ENCODE results near the gene SLC13A2. TPM values are rescaled to one million over a fixed set of nuclear protein-coding genes. Genes with fewer than 3 reads are reported as not detected.

SLC13A2 gene
- total RNA-seq, 1 donor from 2014 or later, result not detected

DNA sequence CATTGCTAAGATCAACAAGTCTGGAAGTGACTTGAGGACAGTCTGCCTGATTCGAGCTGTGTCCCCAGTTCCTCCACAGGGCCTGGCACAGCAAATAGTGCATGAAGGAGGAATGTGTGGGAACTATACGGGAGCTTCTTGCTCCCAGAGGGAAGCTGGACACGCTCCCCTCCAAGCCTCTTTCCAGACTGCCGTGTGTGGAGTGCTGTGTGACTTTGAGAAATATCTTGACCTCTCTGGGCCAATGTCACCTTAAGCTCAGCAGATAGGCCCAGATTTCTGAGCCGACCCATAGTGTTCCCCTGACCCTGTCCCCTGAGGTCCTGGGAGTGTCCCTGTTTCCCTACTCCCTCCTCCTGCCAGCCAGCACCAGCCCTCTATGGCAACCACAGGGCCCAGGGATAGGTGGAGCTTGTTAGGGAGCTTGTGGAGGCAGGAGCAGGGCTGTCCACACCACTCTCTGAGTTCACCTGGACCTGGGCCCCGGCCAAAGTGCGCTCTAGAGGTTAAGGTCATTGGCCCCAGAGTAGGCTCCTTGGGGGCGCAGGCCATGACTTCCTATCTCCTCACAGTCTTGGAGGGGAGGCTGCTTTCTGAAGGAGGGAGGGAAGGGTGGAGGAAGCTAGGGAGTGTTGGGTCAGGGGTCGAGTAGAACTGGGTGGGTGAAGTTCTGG is 26.4 kb downstream of the SLC13A2 start:
- Histone ChIP-seq H3K27ac (no peak overlapping the region), H4K20me1 (ENCODE audit: low read depth) (no peaks in the 10 kb centered on the region), H2AFZ (replicated peaks) (no peak overlapping the region), H3K79me2 (ENCODE audit: low read depth) (no peaks in the 10 kb centered on the region), H3K27me3 (no peaks in the 10 kb centered on the region), H3K4me2 (no peak overlapping the region), H3K9ac (no peak overlapping the region), H3K4me1 (peaks cover 10% of the 10 kb centered on the region), H3F3A (ENCODE audit: low read depth) (no peaks in the 10 kb centered on the region), H3K9me3 (ENCODE audit: low read depth) (no peaks in the 10 kb centered on the region), H3K36me3 (no peaks in the 10 kb centered on the region), H3K4me3 (no peak overlapping the region)
- Mint-ChIP-seq H3K9me3 (no peaks in the 10 kb centered on the region), H3K4me1 (peaks cover 12% of the 10 kb centered on the region), H3K36me3 (no peaks in the 10 kb centered on the region), H3K4me3 (no peak overlapping the region), H3K27ac (peak overlapping the region; percentile 20), H3K27me3 (ENCODE audit: insufficient read depth, low read depth) (peaks cover 10% of the 10 kb centered on the region)
- no peak for DNase-seq (ENCODE audit: low spot score)
- TF ChIP-seq EZH2phosphoT487 (IDR thresholded peaks at IDR 0.05) (no peak), EZH2 (IDR thresholded peaks at IDR 0.05) (no peak)
- TF ChIP-seq, protein P1, sequence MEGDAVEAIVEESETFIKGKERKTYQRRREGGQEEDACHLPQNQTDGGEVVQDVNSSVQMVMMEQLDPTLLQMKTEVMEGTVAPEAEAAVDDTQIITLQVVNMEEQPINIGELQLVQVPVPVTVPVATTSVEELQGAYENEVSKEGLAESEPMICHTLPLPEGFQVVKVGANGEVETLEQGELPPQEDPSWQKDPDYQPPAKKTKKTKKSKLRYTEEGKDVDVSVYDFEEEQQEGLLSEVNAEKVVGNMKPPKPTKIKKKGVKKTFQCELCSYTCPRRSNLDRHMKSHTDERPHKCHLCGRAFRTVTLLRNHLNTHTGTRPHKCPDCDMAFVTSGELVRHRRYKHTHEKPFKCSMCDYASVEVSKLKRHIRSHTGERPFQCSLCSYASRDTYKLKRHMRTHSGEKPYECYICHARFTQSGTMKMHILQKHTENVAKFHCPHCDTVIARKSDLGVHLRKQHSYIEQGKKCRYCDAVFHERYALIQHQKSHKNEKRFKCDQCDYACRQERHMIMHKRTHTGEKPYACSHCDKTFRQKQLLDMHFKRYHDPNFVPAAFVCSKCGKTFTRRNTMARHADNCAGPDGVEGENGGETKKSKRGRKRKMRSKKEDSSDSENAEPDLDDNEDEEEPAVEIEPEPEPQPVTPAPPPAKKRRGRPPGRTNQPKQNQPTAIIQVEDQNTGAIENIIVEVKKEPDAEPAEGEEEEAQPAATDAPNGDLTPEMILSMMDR (IDR thresholded peaks at IDR 0.05), result no peak

DNA sequence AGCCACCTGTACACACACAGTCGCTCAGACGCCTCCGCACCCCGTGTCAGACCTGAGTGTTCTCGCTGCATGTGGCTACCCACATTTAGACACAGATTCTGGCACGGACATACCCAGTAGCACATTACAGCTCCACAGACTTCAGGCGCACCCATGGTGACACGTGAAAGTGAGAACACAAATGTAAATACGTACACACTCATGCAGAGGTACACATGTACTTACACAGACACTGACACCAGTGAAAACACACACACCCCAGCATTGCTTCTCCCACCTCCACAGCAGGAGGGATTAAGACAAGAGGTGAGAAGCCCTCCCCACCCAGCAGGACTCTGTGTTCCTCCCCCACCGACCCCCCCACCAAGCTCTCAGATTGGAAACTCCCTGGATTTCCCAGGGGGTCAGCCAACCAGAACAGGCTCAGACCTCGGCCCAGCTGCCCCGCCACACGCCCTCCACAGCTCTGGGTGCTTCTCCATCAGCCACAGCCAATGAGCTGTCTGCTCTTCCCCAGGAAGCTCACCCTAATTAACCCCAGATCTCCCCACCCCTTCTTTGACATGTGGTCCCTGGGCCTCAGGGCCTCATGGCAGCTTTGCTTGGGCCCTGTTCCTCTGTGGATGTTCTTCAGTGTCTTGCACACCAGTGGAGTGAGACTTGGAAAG is 27.4 kb downstream of the SLC13A2 start:
- Histone ChIP-seq H3K4me2 (no peak overlapping the region), H3K27me3 (no peaks in the 10 kb centered on the region), H2AFZ (replicated peaks) (peak overlapping the region; percentile 95), H3K9ac (no peak overlapping the region), H3K36me3 (no peaks in the 10 kb centered on the region), H3F3A (ENCODE audit: low read depth) (no peaks in the 10 kb centered on the region), H3K79me2 (ENCODE audit: low read depth) (no peaks in the 10 kb centered on the region), H3K4me1 (peaks cover 10% of the 10 kb centered on the region), H3K4me3 (no peak overlapping the region), H3K27ac (no peak overlapping the region), H4K20me1 (ENCODE audit: low read depth) (no peaks in the 10 kb centered on the region), H3K9me3 (ENCODE audit: low read depth) (no peaks in the 10 kb centered on the region)
- Mint-ChIP-seq H3K9me3 (no peaks in the 10 kb centered on the region), H3K27ac (peak overlapping the region; percentile 84), H3K4me1 (peaks cover 11% of the 10 kb centered on the region), H3K4me3 (no peak overlapping the region), H3K36me3 (no peaks in the 10 kb centered on the region), H3K27me3 (ENCODE audit: insufficient read depth, low read depth) (peaks cover 8% of the 10 kb centered on the region)
- TF ChIP-seq EZH2 (IDR thresholded peaks at IDR 0.05) (no peak), EZH2phosphoT487 (IDR thresholded peaks at IDR 0.05) (no peak)
- TF ChIP-seq, protein P1 (IDR thresholded peaks at IDR 0.05), result no peak
- DNase-seq (ENCODE audit: low spot score), result peak; percentile 14

DNA sequence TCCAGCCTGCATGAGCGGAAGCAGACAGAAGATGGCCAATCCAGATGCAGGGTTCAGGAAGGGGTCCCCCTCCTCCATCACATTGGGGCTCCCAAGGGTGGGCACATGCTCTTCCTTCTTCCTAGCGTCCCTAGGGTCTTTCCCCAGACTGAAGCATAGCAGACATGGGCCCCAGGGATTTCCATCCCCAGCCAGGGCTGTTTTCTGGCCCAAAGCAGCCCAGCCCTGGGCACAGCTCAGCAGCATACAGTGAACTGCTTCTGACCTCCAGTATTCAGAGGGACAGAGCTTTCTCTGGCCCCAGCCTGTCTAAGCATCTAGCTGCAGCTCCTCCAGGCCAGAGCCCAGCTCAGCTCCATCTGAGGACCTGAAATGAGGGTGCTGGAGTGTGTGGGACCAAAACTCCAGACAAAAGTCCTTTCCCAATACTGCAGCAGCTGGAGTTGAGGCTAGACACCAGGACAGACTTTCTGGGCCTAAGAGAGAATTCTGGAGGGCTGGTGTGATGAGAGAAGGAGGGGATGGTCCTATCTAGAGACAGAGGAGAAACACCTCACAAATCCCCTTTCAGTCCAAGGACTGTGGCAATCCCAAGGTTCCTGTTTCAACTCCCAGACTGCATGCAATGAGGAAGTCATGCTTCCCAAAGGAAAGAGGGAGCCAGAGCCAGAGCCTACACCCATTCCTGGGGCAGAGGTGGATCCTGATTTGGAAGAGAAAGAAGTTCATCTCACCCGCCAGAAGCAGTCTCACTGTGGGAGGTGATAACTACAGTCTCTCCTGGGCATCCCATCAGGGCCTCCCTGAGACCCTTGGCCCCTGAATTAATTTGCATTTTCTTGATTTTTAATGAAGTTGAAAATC is 28.2 kb downstream of the SLC13A2 start:
- TF ChIP-seq EZH2 (IDR thresholded peaks at IDR 0.05) (no peak), EZH2phosphoT487 (IDR thresholded peaks at IDR 0.05) (no peak)
- TF ChIP-seq, protein P1 (IDR thresholded peaks at IDR 0.05), result no peak
- no peak overlapping the region for H3K4me3 ChIP-seq
- H3K9me3 Mint-ChIP-seq, result no peaks in the 10 kb centered on the region
- H3K9me3 ChIP-seq (ENCODE audit: low read depth), result no peaks in the 10 kb centered on the region
- H3K9ac ChIP-seq, result no peak overlapping the region
- no peaks in the 10 kb centered on the region for H3K36me3 ChIP-seq
- no peaks in the 10 kb centered on the region for H4K20me1 ChIP-seq (ENCODE audit: low read depth)
- no peak overlapping the region for H3K27ac ChIP-seq
- H3F3A ChIP-seq (ENCODE audit: low read depth), result no peaks in the 10 kb centered on the region
- peaks cover 10% of the 10 kb centered on the region for H3K4me1 ChIP-seq
- H3K27ac Mint-ChIP-seq, result peak overlapping the region; percentile 84
- H2AFZ ChIP-seq (replicated peaks), result peak overlapping the region; percentile 95
- peaks cover 11% of the 10 kb centered on the region for H3K4me1 Mint-ChIP-seq
- no peaks in the 10 kb centered on the region for H3K36me3 Mint-ChIP-seq
- no peak overlapping the region for H3K4me2 ChIP-seq
- H3K27me3 Mint-ChIP-seq (ENCODE audit: insufficient read depth, low read depth), result peaks cover 9% of the 10 kb centered on the region
- no peak for DNase-seq (ENCODE audit: low spot score)
- no peaks in the 10 kb centered on the region for H3K79me2 ChIP-seq (ENCODE audit: low read depth)
- no peaks in the 10 kb centered on the region for H3K27me3 ChIP-seq
- H3K4me3 Mint-ChIP-seq, result no peak overlapping the region

Measured in neural progenitor cell (in vitro differentiated cells).